HG03045 (cell line): ENCODE data around the gene IFT22.
"Not testable (repeated sequence)": the region's sequence is repeated elsewhere in the genome, so short reads cannot be mapped to it uniquely, and the experiment has no call there.

Experiments used
- ATAC-seq: cut with Tn5 transposase; IDR thresholded peaks from one replicate; pipeline ENCODE4 v1.9.1; 2021; ENCODE audit warnings: mild to moderate bottlenecking, moderate library complexity; ENCODE audit not compliant: unreplicated experiment

IFT22 gene

GRCh38 chr7:101315336-101315735 is 6.3 kb downstream of the IFT22 start:
- ATAC-seq, result no peak

- no peak for ATAC-seq
Observed at GRCh38 chr7:101308245-101309085, 13.1 kb downstream of the IFT22 start.

- ATAC-seq, result no peak
Observed at GRCh38 chr7:101306307-101306706, 15.3 kb downstream of the IFT22 start.

- no peak for ATAC-seq
Observed at GRCh38 chr7:101303102-101303701, 18.4 kb downstream of the IFT22 start.

- ATAC-seq, result no peak
Observed at GRCh38 chr7:101302641-101303101, 18.9 kb downstream of the IFT22 start.

- ATAC-seq, result no peak
Observed at GRCh38 chr7:101300465-101301376, 20.9 kb downstream of the IFT22 start.

GRCh38 chr7:101299511-101300464 is 21.8 kb downstream of the IFT22 start:
- ATAC-seq, result no peak

GRCh38 chr7:101294832-101295121 is 26.8 kb downstream of the IFT22 start:
- ATAC-seq, result no peak

- ATAC-seq, result no peak
Observed at GRCh38 chr7:101294039-101294831, 27.4 kb downstream of the IFT22 start.

- ATAC-seq, result not testable (repeated sequence)
Observed at GRCh38 chr7:101293069-101294021, 28.3 kb downstream of the IFT22 start.

- ATAC-seq, result not testable (repeated sequence)
Observed at GRCh38 chr7:101292566-101292965, 29.0 kb downstream of the IFT22 start.

GRCh38 chr7:101290186-101291037 is 31.2 kb downstream of the IFT22 start:
- not testable (repeated sequence) for ATAC-seq

GRCh38 chr7:101289687-101290086 is 31.9 kb downstream of the IFT22 start:
- ATAC-seq, result not testable (repeated sequence)

- ATAC-seq, result no peak
Observed at GRCh38 chr7:101288439-101288838, 33.2 kb downstream of the IFT22 start.

- ATAC-seq, result no peak
Observed at GRCh38 chr7:101287032-101287431, 34.6 kb downstream of the IFT22 start.

GRCh38 chr7:101285880-101286279 is 35.7 kb downstream of the IFT22 start:
- ATAC-seq, result not testable (repeated sequence)

GRCh38 chr7:101285171-101285570 is 36.4 kb downstream of the IFT22 start:
- ATAC-seq, result no peak
